Middle frontal gyrus (tissue), 1 donor: ENCODE data around the gene OR8G1.
"Not testable (repeated sequence)": the region's sequence is repeated elsewhere in the genome, so short reads cannot be mapped to it uniquely, and the experiment has no call there.

ENCODE experiments used
- DNase-seq: peaks from one replicate; pipeline ENCODE4 v3.0.0-alpha.2; 2015; ENCODE audit warnings: low spot score; ENCODE audit errors: extremely low spot score

OR8G1 gene

DNA sequence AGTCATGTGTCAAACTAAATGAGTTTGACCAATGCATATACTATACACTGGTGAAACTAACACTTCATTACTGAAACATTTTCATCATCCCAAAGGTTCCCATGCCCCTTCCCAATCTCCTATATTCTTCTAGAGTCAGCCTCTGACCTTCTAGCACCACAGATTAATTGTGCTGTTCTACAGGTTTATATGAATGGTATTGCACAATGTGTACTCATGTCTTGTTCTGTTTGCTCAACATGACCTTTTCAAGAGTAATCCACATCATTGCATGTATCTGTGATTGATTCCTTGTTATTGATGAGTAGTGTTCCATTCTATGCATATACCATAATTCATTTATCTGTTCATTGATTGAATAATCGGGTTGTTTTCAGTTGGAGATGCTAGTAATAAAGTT lies 7.5 kb upstream of the OR8G1 start:
- no peak for DNase-seq

GRCh38 chr11:124238512-124238911 lies 2.4 kb upstream of the OR8G1 start:
- no peak for DNase-seq

DNA sequence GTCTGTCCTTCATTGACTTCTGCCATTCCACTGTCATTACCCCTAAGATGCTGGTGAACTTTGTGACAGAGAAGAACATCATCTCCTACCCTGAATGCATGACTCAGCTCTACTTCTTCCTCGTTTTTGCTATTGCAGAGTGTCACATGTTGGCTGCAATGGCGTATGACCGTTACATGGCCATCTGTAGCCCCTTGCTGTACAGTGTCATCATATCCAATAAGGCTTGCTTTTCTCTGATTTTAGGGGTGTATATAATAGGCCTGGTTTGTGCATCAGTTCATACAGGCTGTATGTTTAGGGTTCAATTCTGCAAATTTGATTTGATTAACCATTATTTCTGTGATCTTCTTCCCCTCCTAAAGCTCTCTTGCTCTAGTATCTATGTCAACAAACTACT lies 9.0 kb downstream of the OR8G1 start:
- DNase-seq, result not testable (repeated sequence)

GRCh38 chr11:124256076-124256475 lies 15.2 kb downstream of the OR8G1 start, which contains the start of gene OR8G5:
Gene OR8G5, plus strand, starts transcription at chr11:124256376. Its CDS starts 8,556 bp downstream, at chr11:124264932.
- no peak for DNase-seq

DNA sequence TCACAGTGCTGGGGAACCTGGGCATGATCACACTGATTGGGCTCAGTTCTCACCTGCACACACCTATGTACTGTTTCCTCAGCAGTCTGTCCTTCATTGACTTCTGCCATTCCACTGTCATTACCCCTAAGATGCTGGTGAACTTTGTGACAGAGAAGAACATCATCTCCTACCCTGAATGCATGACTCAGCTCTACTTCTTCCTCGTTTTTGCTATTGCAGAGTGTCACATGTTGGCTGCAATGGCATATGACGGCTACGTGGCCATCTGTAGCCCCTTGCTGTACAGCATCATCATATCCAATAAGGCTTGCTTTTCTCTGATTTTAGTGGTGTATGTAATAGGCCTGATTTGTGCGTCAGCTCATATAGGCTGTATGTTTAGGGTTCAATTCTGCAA lies 24.1 kb downstream of the OR8G1 start:
- not testable (repeated sequence) for DNase-seq

- not testable (repeated sequence) for DNase-seq
Measured at GRCh38 chr11:124270886-124271285, 30.0 kb downstream of the OR8G1 start.

DNA sequence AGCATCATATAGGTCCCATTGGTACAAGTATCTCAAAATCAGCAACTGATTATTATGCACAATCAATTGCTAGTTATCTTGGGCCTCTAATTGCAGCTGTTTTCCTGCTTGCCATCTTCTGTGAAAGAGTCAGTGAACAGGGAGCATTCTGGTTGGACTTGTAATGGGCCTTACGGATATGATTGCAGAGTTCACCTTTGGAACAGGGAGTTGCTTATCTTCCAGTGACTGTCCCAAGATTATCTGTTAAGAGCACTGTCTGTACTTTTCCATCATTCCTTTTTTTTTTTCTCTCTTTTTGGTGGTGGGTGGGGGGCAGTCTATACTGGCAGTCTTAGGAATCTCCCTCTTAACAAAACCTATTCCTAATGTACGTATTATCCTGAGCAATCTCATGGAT lies 33.1 kb downstream of the OR8G1 start:
- no peak for DNase-seq

- DNase-seq, result no peak
Measured at GRCh38 chr11:124276081-124276480, 35.2 kb downstream of the OR8G1 start.

GRCh38 chr11:124277207-124277606 lies 36.3 kb downstream of the OR8G1 start:
- DNase-seq, result no peak

DNA sequence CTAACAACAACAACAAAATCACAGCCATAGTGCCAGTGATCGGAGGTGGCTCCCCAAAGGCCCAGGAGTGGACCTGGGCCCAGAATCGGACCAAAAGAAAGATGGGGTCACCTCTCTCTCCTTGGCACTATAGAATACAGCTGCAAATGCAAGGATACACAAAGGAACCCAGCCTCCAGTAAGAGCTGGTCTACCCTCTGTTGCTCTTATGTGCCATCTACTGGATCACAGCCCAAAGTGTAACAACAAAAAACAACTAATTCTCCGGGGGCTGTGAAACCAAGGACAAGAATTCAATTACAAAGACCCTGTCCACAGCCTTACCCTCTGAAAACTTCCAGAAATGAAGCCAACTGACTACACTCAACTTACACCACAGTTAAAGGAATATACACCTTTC lies 36.9 kb downstream of the OR8G1 start:
- DNase-seq, result no peak

GRCh38 chr11:124278261-124278660 lies 37.4 kb downstream of the OR8G1 start:
- DNase-seq, result no peak

DNA sequence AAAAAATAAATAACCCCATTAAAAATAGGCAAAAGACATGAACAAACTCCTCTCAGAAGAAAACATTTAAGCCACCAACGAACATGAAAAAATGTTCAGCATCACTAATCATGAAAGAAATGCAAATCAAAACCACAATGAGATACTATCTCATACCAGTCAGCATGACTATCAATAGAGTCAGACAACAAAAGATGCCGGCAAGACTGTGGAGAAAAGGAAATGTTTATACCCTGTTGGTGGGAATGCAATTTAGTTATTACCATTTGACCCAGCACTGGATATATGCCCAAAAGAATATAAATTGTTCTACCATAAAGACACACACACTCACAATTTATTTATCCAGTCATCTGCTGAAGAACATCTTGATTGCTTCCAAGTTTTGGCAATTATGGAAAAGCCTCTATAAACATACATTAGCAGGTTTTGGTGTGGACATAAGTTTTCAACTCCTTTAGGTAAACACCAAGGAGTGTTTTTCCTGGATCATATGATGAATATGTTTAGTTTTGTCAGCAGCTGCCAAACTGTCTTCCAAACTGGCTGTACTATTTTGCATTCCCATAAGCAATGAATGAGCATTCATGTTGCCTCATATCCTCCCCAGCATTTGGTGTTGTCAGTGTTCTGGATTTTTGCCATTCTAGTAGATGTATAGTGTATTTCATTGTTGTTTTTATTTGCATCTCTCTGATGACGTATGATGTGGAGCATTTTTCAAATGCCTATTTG lies 44.9 kb downstream of the OR8G1 start:
- DNase-seq, result no peak

DNA sequence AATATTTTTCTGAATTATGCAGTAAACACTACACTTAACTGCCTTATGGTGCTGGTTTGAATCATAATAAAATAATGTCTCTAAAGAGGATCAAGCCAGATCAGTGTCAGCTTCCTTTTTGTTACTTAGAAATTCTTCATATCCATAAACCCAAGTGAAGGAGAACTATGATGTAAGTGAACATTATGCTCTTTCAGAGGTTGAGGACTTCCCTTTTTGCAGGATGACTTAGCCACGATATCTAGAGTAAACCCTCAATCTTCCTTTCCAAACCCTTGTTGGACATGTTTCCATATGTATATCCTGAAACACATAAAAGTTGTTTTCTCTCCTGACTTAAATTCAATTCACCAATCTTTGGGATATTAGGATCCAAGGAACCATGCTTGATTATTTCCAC lies 53.8 kb downstream of the OR8G1 start:
- DNase-seq, result no peak

DNA sequence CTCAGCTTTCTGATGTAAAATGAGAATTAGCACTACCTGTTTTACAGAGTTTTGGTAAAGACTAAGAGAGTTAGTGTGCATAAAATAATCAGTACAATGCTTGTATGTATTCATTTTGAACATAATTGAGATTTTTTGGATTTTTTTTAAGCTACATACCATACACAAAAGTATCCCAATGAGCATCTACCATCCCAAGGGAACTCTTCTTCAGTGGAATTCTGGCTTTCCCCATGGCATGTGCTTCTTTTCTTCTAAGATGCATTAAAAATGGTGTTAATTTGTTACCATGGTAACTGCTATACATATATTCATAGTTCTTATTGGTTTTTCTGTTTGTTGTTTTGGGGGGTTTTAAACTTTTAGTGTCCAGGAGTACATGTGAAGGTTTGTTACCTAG lies 55.1 kb downstream of the OR8G1 start:
- DNase-seq, result no peak

- DNase-seq, result no peak
Measured at GRCh38 chr11:124297921-124298320, 57.0 kb downstream of the OR8G1 start.

GRCh38 chr11:124301548-124301947 lies 60.7 kb downstream of the OR8G1 start:
- DNase-seq, result no peak

- DNase-seq, result no peak
Measured at GRCh38 chr11:124302347-124303125, 61.6 kb downstream of the OR8G1 start.
